K562 (cell line): ENCODE data around the gene CD3D. TPM values are rescaled to one million over a fixed set of nuclear protein-coding genes. Genes with fewer than 3 reads are reported as not detected.

Experiments
- ATAC-seq: fragments of 200-7000 bp; cut with Tn5 transposase; 3 replicates; pipeline ENCODE4 v1.9.1; 2020; ENCODE audit warnings: moderate library complexity
- BruUV-seq: library from RNA; stranded (reverse); fragments of 400-500 nt; replicated peaks from 2 replicates; lab custom pipeline; 2021; lab: Mats Ljungman, UMichigan
- CTCF ChIA-PET: fragments of 300-600 bp; formaldehyde crosslinking; extraction: SDS; loops from one replicate; lab custom pipeline; 2021; ENCODE audit warnings: low intra/inter-chr PET ratio; lab: Yijun Ruan, JAX
- POLR2A ChIA-PET: fragments of 300-600, 350-650 bp; sonication (Branson Sonifier 250); formaldehyde crosslinking; extraction: SDS; loops from one replicate; lab custom pipeline; 2021; ENCODE audit warnings: antibody characterized with exemption, inconsistent platforms; lab: Yijun Ruan, JAX
- DNase-seq, 4 experiments: peaks; one replicate each; pipeline versions ENCODE4 v3.0.0 to v3.0.0-alpha.2; 2011 to 2018; ENCODE audit warnings: low spot score in 3 of 4, mixed read lengths in 3 of 4; ENCODE audit errors: extremely low read depth in 1 of 4
- FAIRE-seq: peaks from 2 replicates; lab custom pipeline; 2011; peaks lifted over from hg19 to GRCh38; lab: Jason Lieb, UNC
- H2AFZ ChIP-seq: 2 replicates; pipeline ENCODE4 v1.6.0; 2011; ENCODE audit warnings: low read depth, low read length, control low read depth, inconsistent platforms
- H3K27ac ChIP-seq: fragments of 200-600 bp; 3 replicates; pipeline ENCODE4 v1.8.0; 2011; ENCODE audit warnings: low read depth, mild to moderate bottlenecking, control low read depth, inconsistent platforms, low read length, moderate library complexity, mixed read lengths; ENCODE audit errors: extremely low read depth
- H3K27me3 ChIP-seq, 2 experiments: fragments of 300-600 bp in 1 of 2; 2 replicates in 1 of 2; 3 replicates in 1 of 2; pipeline versions ENCODE4 v1.6.0 to v1.8.0; 2011; ENCODE audit warnings: inconsistent platforms in 2 of 2, low read length in 2 of 2, mild to moderate bottlenecking in 1 of 2, mixed read lengths in 1 of 2, moderate library complexity in 1 of 2; ENCODE audit not compliant: control insufficient read depth in 2 of 2, insufficient read depth in 2 of 2
- H3K36me3 ChIP-seq: fragments of 300-600 bp; 3 replicates; pipeline ENCODE4 v1.8.0; 2011; ENCODE audit warnings: mild to moderate bottlenecking, low read length, inconsistent platforms; ENCODE audit not compliant: control insufficient read depth, insufficient read depth
- H3K4me1 ChIP-seq, 2 experiments: fragments of 200-600 bp in 1 of 2; replicated peaks in 1 of 2; 2 replicates in 1 of 2; 3 replicates in 1 of 2; pipeline versions ENCODE4 v1.5.1 to v1.8.0; 2011; ENCODE audit warnings: inconsistent platforms in 2 of 2, low read length in 2 of 2, mild to moderate bottlenecking in 1 of 2, mixed read lengths in 1 of 2, moderate library complexity in 1 of 2; ENCODE audit not compliant: control insufficient read depth in 2 of 2, insufficient read depth in 2 of 2
- H3K4me2 ChIP-seq: 2 replicates; pipeline ENCODE4 v1.6.1; 2011; ENCODE audit warnings: low read length, control low read depth, inconsistent platforms, mixed read lengths; ENCODE audit not compliant: insufficient read depth
- H3K4me3 ChIP-seq: fragments of 200-600 bp; sonication (generic), shearing (Covaris generic); 2 replicates; pipeline ENCODE4 v1.5.1; 2016; ENCODE audit warnings: control low read depth, inconsistent platforms
- H3K79me2 ChIP-seq: fragments of 200-600 bp; 3 replicates; pipeline ENCODE4 v1.8.0; 2011; ENCODE audit warnings: low read length, inconsistent platforms; ENCODE audit not compliant: control insufficient read depth, insufficient read depth
- H3K9ac ChIP-seq, 2 experiments: 2 replicates each; pipeline versions ENCODE4 v1.6.0 to v1.6.1; 2011; ENCODE audit warnings: low read depth in 2 of 2, low read length in 2 of 2, control low read depth in 1 of 2, inconsistent platforms in 1 of 2, mild to moderate bottlenecking in 1 of 2, mixed read lengths in 1 of 2; ENCODE audit not compliant: insufficient read depth in 1 of 2
- H3K9me1 ChIP-seq: one replicate; pipeline ENCODE4 v1.6.0; 2011; ENCODE audit warnings: inconsistent platforms, mild to moderate bottlenecking, low read length, moderate library complexity; ENCODE audit not compliant: control insufficient read depth, insufficient read depth
- H3K9me3 ChIP-seq: replicated peaks from 2 replicates; pipeline ENCODE4 v1.5.1; 2011; ENCODE audit warnings: low read depth, low read length, inconsistent platforms; ENCODE audit not compliant: control insufficient read depth, insufficient read depth
- H4K20me1 ChIP-seq: replicated peaks from 2 replicates; pipeline ENCODE4 v1.6.1; 2011; ENCODE audit warnings: low read length, inconsistent platforms, mixed read lengths; ENCODE audit not compliant: control insufficient read depth, insufficient read depth
- FOXP1 ChIP-seq: sonication (generic); formaldehyde crosslinking; IDR thresholded peaks from 2 replicates; pipeline ENCODE4 v1.8.0; 2022; ENCODE audit warnings: mild to moderate bottlenecking, missing genetic modification reagents
- MCM3 ChIP-seq: fragments of 450-650 bp; IDR thresholded peaks from 2 replicates; pipeline ENCODE4 v1.6.1; 2016
- POLR3A ChIP-seq: IDR thresholded peaks from 2 replicates; pipeline ENCODE4 v1.6.1; 2011; ENCODE audit warnings: borderline replicate concordance, mild to moderate bottlenecking, moderate library complexity; ENCODE audit not compliant: insufficient read length, insufficient read depth; ENCODE audit errors: extremely low read depth
- WGBS: fragments of 100-300 bp; shearing (Covaris generic); methylation state at CpG from one replicate; pipeline ENCODE4 v1.1.6; 2016; ENCODE audit warnings: low coverage, mixed read lengths; ENCODE audit not compliant: insufficient coverage; ENCODE audit errors: missing lambda C conversion rate; 5-methylcytosine and 5-hydroxymethylcytosine counted together
- in situ Hi-C: fragments of 300-500 bp; cut with MboI; formaldehyde crosslinking; loops from 4 replicates; pipeline ENCODE4 v1.15.0; 2018; ENCODE audit warnings: inconsistent platforms, mixed read lengths
- intact Hi-C: fragments of 100-400 bp; cut with micrococcal nuclease; formaldehyde crosslinking; loops from 2 replicates; pipeline ENCODE4 v1.14.2; 2022
- polyA plus RNA-seq, 8 experiments: library from polyadenylated mRNA; depleted of rRNA in 4 of 8; stranded (reverse) in 5 of 8; unstranded in 3 of 8; fragments of >200 nt; fragmentation: Nextera tagmentation in 2 of 8; fragmentation: Illumina TruSeq in 1 of 8; extraction: Ambion mirVana in 2 of 8; extraction: Trizol in 1 of 8; gene quantifications; 2 replicates each; pipeline versions ENCODE4 v1.2.1 to v1.2.3, GENCODE V29; 2011 to 2014; ENCODE audit warnings: inconsistent platforms in 1 of 8, missing spikeins in 1 of 8
- total RNA-seq, 7 experiments: library from RNA; depleted of rRNA in 6 of 7; stranded (reverse); fragments of >200 nt in 6 of 7; fragmentation: Illumina TruSeq in 2 of 7; extraction: Trizol in 2 of 7; gene quantifications; 2 replicates each; pipeline versions ENCODE4 v1.2.1 to v1.2.3, GENCODE V29; 2011 to 2021; ENCODE audit warnings: low replicate concordance in 1 of 7
- TF ChIP-seq, protein P1 (sequence below), 2 experiments: fragments of 150-350 bp in 1 of 2; IDR thresholded peaks; 2 replicates each; pipeline ENCODE4 v1.6.1; 2012 to 2016; ENCODE audit warnings: low read depth in 2 of 2, low read length in 2 of 2, mild to moderate bottlenecking in 1 of 2, moderate library complexity in 1 of 2
- TF ChIP-seq, protein P2 (sequence below): fragments of 450-650 bp; formaldehyde crosslinking; IDR thresholded peaks from 2 replicates; pipeline ENCODE4 v1.4.0; 2020; ENCODE audit warnings: mild to moderate bottlenecking, moderate library complexity

The CD3D gene
- total and polyA plus RNA-seq, 9 of the 15 experiments (the other 6 are each of a cell fraction or from before 2014, with no cell fraction given) = 36.2 to 238 (median 67.1) TPM

DNA sequence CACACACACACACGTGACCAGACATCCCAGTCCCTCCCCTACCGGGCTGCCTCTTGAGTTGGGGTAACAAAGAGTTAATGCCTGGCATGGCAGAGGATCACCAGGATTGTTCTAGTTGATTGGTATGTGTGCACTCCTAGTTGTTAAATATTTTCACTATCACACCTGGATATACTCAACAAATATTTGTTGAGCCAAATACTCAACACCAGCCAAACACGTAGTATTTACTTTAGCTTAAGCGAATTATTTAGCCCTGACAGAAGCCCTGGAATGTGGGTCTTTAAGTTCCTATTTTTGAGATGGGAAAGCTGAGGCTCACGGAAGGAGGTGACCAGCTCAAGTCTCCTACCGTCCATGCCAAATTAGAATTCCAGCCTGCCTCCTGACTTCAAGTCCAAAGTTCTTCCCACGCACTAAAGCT is 27.5 kb downstream of the CD3D start (continued):
- TF ChIP-seq, protein P1, sequence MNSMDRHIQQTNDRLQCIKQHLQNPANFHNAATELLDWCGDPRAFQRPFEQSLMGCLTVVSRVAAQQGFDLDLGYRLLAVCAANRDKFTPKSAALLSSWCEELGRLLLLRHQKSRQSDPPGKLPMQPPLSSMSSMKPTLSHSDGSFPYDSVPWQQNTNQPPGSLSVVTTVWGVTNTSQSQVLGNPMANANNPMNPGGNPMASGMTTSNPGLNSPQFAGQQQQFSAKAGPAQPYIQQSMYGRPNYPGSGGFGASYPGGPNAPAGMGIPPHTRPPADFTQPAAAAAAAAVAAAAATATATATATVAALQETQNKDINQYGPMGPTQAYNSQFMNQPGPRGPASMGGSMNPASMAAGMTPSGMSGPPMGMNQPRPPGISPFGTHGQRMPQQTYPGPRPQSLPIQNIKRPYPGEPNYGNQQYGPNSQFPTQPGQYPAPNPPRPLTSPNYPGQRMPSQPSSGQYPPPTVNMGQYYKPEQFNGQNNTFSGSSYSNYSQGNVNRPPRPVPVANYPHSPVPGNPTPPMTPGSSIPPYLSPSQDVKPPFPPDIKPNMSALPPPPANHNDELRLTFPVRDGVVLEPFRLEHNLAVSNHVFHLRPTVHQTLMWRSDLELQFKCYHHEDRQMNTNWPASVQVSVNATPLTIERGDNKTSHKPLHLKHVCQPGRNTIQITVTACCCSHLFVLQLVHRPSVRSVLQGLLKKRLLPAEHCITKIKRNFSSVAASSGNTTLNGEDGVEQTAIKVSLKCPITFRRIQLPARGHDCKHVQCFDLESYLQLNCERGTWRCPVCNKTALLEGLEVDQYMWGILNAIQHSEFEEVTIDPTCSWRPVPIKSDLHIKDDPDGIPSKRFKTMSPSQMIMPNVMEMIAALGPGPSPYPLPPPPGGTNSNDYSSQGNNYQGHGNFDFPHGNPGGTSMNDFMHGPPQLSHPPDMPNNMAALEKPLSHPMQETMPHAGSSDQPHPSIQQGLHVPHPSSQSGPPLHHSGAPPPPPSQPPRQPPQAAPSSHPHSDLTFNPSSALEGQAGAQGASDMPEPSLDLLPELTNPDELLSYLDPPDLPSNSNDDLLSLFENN (IDR thresholded peaks at IDR 0.05; ENCODE audit: low read depth in 2 of 2, low read length in 2 of 2) = no peak
- TF ChIP-seq, all 486 proteins: peak for 0

DNA sequence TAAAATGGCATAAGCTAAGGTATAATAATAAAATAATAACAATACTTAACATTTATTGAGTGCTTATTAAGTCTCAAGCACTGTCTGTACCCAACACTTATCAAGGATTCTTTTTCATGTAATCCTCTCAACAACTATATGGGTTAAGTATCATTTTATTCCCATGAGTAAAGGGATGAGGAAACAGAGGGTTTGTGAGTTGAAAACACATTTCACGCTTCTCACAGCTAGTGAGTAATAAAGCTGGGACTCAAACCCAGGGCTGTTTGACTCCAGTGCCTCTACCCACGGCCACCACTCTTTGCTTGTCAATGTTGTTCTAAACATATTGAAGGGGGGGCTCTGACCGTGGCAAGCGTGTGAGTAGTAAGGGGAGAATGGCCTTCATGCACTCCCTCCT is 29.3 kb downstream of the CD3D start:
- DNase-seq = no peak
- no peaks in the 10 kb centered on the region for H3K36me3 ChIP-seq
- H3K9ac ChIP-seq = no peak overlapping the region
- WGBS = 30% methylated on average over 4 of the region's 4 CpGs
- peaks cover 0 to 7% of the 10 kb centered on the region in 2 experiments; a peak in 1 of 5 replicates for H3K27me3 ChIP-seq
- no TSS peak for BruUV-seq
- no peaks in the 10 kb centered on the region for H3K9me3 ChIP-seq
- peak; percentile 35 for FAIRE-seq
- no peaks in the 10 kb centered on the region for H4K20me1 ChIP-seq
- intact Hi-C loops (loop anchor here (5.0 kb wide), 1 partner anchor 34 kb away; no protein-coding TSS in a partner anchor), in situ Hi-C loops (no loop called here)
- no peak overlapping the region for H3K4me3 ChIP-seq
- ChIA-PET POLR2A (interaction anchor here (0.6 to 1.3 kb wide), 2 partner anchors 10 to 367 kb away, joined by 3 read pairs; no protein-coding TSS in a partner anchor), CTCF (no interaction called here)
- no peaks in the 10 kb centered on the region for H3K79me2 ChIP-seq
- no peak overlapping the region for H2AFZ ChIP-seq
- H3K27ac ChIP-seq = no peak overlapping the region
- TF ChIP-seq FOXP1 (CRISPR knock-in tag) = no peak
- TF ChIP-seq, protein P2, sequence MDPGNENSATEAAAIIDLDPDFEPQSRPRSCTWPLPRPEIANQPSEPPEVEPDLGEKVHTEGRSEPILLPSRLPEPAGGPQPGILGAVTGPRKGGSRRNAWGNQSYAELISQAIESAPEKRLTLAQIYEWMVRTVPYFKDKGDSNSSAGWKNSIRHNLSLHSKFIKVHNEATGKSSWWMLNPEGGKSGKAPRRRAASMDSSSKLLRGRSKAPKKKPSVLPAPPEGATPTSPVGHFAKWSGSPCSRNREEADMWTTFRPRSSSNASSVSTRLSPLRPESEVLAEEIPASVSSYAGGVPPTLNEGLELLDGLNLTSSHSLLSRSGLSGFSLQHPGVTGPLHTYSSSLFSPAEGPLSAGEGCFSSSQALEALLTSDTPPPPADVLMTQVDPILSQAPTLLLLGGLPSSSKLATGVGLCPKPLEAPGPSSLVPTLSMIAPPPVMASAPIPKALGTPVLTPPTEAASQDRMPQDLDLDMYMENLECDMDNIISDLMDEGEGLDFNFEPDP = no peak
- TF ChIP-seq MCM3 = no peak
- TF ChIP-seq POLR3A = no peak
- peaks cover 18 to 40% of the 10 kb centered on the region in 2 experiments for H3K4me1 ChIP-seq
- peaks cover 3% of the 10 kb centered on the region for H3K9me1 ChIP-seq
- H3K4me2 ChIP-seq = no peak overlapping the region
- no peak for ATAC-seq
